NCI-H446 treated with DMSO at 0.1 percent for 48 hours (cell line): ENCODE measurements around the gene CCM2.
"Not testable (repeated sequence)": the region's sequence is repeated elsewhere in the genome, so short reads cannot be mapped to it uniquely, and the experiment has no call there.

Experiments
- DNase-seq: peaks from one replicate; lab custom pipeline; 2025; lab: John Stamatoyannopoulos, UW

The CCM2 gene

GRCh38 chr7:45033261-45033930, 33.4 kb downstream of the CCM2 start:
- no peak for DNase-seq

- no peak for DNase-seq
These were observed 33.9 kb downstream of the CCM2 start for GRCh38 chr7:45033931-45034290.

GRCh38 chr7:45034710-45035109, 34.7 kb downstream of the CCM2 start:
- not testable (repeated sequence) for DNase-seq

- no peak for DNase-seq
These were observed 35.4 kb downstream of the CCM2 start for GRCh38 chr7:45035371-45035770.

GRCh38 chr7:45035893-45036292, 35.9 kb downstream of the CCM2 start:
- DNase-seq: no peak

- no peak for DNase-seq
These were observed 36.3 kb downstream of the CCM2 start for GRCh38 chr7:45036317-45036716.

- DNase-seq: no peak
These were observed 36.8 kb downstream of the CCM2 start for GRCh38 chr7:45036796-45037195.

- DNase-seq: no peak
These were observed 37.9 kb downstream of the CCM2 start for GRCh38 chr7:45037876-45038275.

GRCh38 chr7:45039106-45039505, 39.1 kb downstream of the CCM2 start:
- no peak for DNase-seq

GRCh38 chr7:45044338-45044737, 44.3 kb downstream of the CCM2 start:
- DNase-seq: no peak

GRCh38 chr7:45048748-45049147, 48.7 kb downstream of the CCM2 start:
- DNase-seq: no peak

GRCh38 chr7:45050198-45050597, 50.2 kb downstream of the CCM2 start:
- DNase-seq: no peak

GRCh38 chr7:45052011-45052410, 52.0 kb downstream of the CCM2 start:
- no peak for DNase-seq

GRCh38 chr7:45053401-45053800, 53.4 kb downstream of the CCM2 start:
- no peak for DNase-seq

- DNase-seq: no peak
These were observed 53.9 kb downstream of the CCM2 start for GRCh38 chr7:45053941-45054340.

GRCh38 chr7:45054442-45054841, 54.4 kb downstream of the CCM2 start:
- DNase-seq: no peak

GRCh38 chr7:45055016-45055415, 55.0 kb downstream of the CCM2 start:
- DNase-seq: no peak

- no peak for DNase-seq
These were observed 55.7 kb downstream of the CCM2 start for GRCh38 chr7:45055594-45056219.

- no peak for DNase-seq
These were observed 57.9 kb downstream of the CCM2 start for GRCh38 chr7:45057878-45058277.

- DNase-seq: no peak
These were observed 60.3 kb downstream of the CCM2 start for GRCh38 chr7:45060295-45060694.

GRCh38 chr7:45061352-45061751, 61.4 kb downstream of the CCM2 start:
- no peak for DNase-seq

GRCh38 chr7:45061806-45062425, 61.9 kb downstream of the CCM2 start:
- no peak for DNase-seq

- no peak for DNase-seq
These were observed 64.2 kb downstream of the CCM2 start for GRCh38 chr7:45064047-45064725.
